Right cardiac atrium (tissue), 5 donors: ENCODE results near the gene ARIH1. TPM values are rescaled to one million over a fixed set of nuclear protein-coding genes. Genes with fewer than 3 reads are reported as not detected.
"Not testable (repeated sequence)": the region's sequence is repeated elsewhere in the genome, so short reads cannot be mapped to it uniquely, and the experiment has no call there.

Experiments used
- ATAC-seq, 2 donors: fragments of 200-7000 bp; cut with Tn5 transposase; one replicate each; pipeline versions ENCODE4 v1.8.0 to v1.9.1; 2020; ENCODE audit warnings: moderate library complexity in 2 of 2, mild to moderate bottlenecking in 1 of 2
- DNase-seq, 3 donors: peaks; one replicate each; pipeline ENCODE4 v3.0.0-alpha.2; 2020
- H3K27ac ChIP-seq: one replicate; pipeline ENCODE4 v1.5.1; 2013; ENCODE audit warnings: mild to moderate bottlenecking, low read length, control low read depth, moderate library complexity
- H3K27me3 ChIP-seq: one replicate; pipeline ENCODE4 v1.6.1; 2013; ENCODE audit not compliant: control insufficient read depth, insufficient read depth
- H3K4me1 ChIP-seq: one replicate; pipeline ENCODE4 v1.6.1; 2013; ENCODE audit warnings: low read length; ENCODE audit not compliant: control insufficient read depth, insufficient read depth
- H3K4me3 ChIP-seq: one replicate; pipeline ENCODE4 v1.5.1; 2013; ENCODE audit warnings: low read length, control low read depth
- H3K9me3 ChIP-seq: one replicate; pipeline ENCODE4 v1.6.1; 2013; ENCODE audit warnings: low read length; ENCODE audit not compliant: control insufficient read depth
- WGBS: extraction: QIAGEN DNeasy Blood & Tissue Kit; methylation state at CpG from one replicate; pipeline ENCODE4 v1.1.7; 2013; 5-methylcytosine and 5-hydroxymethylcytosine counted together
- intact Hi-C, 4 donors: fragments of 100-400 bp; cut with DNase I; formaldehyde crosslinking; loops; one replicate each; pipeline versions ENCODE4 v1.11.0 to v1.14.0; 2022 to 2023
- polyA plus RNA-seq: library from polyadenylated mRNA; stranded (reverse); fragments of 200-250 nt; gene quantifications from one replicate; pipeline ENCODE4 v1.2.3, GENCODE V29; 2013
- total RNA-seq, 4 donors: library from RNA; stranded (reverse); fragmentation: NEBNext Ultra II Directional; extraction: Animal tissue kit (Norgen Biotek cat#: 25700); gene quantifications; one replicate each; pipeline ENCODE4 v1.2.1, GENCODE V29; 2021
- donor health status: healthy with polysubstance abuse.
- donor health status: DM: no; HTN: yes; CAD: no.
- donor health status: DM: no; HTN: no; CAD: no.
- donor health status: DM: no; HTN: yes; CAD: no; lungs with severe emphysema.
- donor health status: DM: yes; HTN: yes; CAD: no.

ARIH1 gene
- total and polyA plus RNA-seq, 5 donors = 30.5 to 159 (median 152) TPM

DNA sequence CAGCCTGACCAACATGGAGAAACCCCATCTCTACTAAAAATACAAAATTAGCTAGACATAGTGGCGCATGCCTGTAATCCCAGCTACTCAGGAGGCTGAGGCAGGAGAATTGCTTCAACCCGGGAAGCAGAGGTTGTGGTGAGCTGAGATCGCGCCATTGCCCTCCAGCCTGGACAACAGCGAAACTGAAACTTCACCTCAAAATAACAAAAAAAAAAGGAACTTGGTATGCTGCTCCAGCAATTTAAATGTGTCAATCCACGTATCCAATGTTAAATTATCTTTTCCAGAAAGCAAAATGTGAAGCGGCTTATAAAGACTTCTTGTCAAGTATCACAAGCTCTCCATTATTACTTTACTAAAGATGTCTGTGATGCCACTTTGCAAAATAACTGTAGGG, 9.9 kb upstream of the ARIH1 start:
- no peak overlapping the region for H3K4me3 ChIP-seq
- no peaks in the 10 kb centered on the region for H3K9me3 ChIP-seq
- DNase-seq (no peak), ATAC-seq (no peak)
- intact Hi-C loops = no loop called here
- no peak overlapping the region for H3K27ac ChIP-seq
- 89% methylated on average over 7 of the region's 7 CpGs for WGBS
- H3K27me3 ChIP-seq = no peaks in the 10 kb centered on the region
- H3K4me1 ChIP-seq = no peaks in the 10 kb centered on the region

DNA sequence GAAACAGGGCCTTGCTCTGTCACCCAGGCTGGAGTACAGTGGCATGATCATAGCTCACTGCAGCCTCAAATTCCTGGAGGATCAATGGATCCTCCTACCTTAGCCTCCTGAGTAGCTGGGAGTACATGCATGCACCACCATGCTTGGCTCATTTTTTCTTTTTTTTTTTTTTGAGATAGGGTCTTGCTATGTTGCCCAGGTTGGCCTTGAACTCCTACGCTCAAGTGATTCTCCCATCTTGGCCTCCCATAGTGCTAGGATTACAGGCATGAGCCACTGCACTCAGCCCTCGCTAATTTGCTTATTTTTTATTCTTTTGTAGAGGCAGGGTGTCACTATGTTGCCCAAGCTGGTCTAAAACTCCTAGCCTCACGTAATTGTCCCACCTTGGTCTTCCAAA, 6.0 kb upstream of the ARIH1 start:
- Histone ChIP-seq H3K4me3 (no peak overlapping the region), H3K27ac (no peak overlapping the region), H3K27me3 (no peaks in the 10 kb centered on the region), H3K9me3 (no peaks in the 10 kb centered on the region), H3K4me1 (peaks cover 1% of the 10 kb centered on the region)
- ATAC-seq (no peak), DNase-seq (no peak)
- intact Hi-C loops = no loop called here
- WGBS = 97% methylated on average over 3 of the region's 3 CpGs

DNA sequence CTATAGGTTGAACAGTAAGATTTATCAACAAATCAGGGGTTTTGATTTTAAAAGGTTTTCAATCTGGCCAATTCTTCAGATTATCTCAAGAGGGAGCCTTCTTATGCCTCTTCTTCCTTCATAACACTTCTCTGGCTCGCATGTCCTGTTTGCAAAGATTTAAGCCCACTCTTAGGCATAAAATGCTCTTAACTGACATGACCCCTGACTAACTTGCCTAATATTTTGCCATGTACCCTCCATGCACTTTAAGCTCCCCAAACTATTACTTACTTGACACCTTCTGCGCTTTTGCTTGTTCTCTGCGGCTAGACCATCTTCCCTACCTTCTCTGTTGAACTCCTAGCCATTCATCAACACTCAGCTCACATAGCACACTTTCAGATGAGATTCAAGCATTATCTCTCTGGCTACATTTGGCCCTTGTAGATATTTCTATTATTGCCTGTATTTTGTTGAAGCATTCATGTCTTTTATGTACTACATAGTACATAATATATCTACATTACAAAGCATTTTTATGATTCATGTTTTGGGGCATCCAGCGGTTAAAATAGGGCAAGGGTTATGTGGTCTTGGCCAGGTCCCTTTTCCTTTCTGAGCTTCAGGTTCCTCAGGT, 1.0 kb upstream of the ARIH1 start:
- Histone ChIP-seq H3K4me3 (peak overlapping the region; percentile 64), H3K9me3 (no peaks in the 10 kb centered on the region), H3K4me1 (peaks cover 2% of the 10 kb centered on the region), H3K27me3 (no peaks in the 10 kb centered on the region), H3K27ac (peak overlapping the region; percentile 99)
- ATAC-seq = no peak
- DNase-seq = no peak
- WGBS = 46% methylated on average over 4 of the region's 4 CpGs
- intact Hi-C loops = no loop called here

- ATAC-seq (peak; percentile 1 to 2), DNase-seq (no peak)
- WGBS = under 1% methylated on average over 67 of the region's 67 CpGs
- H3K27me3 ChIP-seq = no peaks in the 10 kb centered on the region
- peak overlapping the region; percentile 94 for H3K27ac ChIP-seq
- intact Hi-C loops = no loop called here
- peak overlapping the region; percentile 64 for H3K4me3 ChIP-seq
- no peaks in the 10 kb centered on the region for H3K9me3 ChIP-seq
- peaks cover 2% of the 10 kb centered on the region for H3K4me1 ChIP-seq
Observed at GRCh38 chr15:72474466-72474911, 359 bp downstream of the ARIH1 start.

DNA sequence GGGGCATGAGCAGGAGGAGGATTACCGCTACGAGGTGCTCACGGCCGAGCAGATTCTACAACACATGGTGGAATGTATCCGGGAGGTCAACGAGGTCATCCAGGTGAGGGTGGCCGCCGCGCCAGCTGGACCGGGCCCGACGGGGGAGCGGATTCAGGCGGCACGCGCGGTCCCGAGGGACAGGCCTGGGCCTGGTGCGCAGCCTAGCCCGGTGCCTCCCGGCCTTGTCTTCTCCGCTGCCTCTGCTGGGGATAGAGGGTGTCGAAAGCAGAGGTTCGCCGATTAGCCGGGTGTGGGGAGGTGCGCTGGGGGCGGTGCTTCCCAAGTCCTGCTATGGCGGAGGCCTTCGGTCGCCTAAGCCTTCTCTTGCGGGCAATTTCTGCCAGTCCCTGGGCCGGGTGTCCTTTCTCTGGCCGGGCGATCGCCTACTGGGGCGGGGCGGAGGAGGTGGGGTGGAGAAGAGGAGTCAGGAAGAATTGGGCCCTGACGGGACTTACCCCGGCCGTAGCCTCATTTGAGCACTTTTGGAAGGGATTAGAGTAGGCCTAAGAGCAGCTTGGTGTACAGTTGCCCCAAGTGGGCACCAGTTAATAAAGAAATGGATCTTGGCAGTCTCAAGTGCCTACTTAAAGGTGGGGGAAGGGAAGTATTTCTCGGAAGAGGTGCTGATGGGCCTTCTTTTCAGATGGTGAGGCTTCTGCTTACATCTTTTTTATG, 940 bp downstream of the ARIH1 start:
- intact Hi-C loops = no loop called here
- ATAC-seq = peak; percentile 62 to 65
- Histone ChIP-seq H3K4me1 (peaks cover 2% of the 10 kb centered on the region), H3K27ac (peak overlapping the region; percentile 94), H3K9me3 (no peaks in the 10 kb centered on the region), H3K27me3 (no peaks in the 10 kb centered on the region), H3K4me3 (peak overlapping the region; percentile 64)
- under 1% methylated on average over 42 of the region's 42 CpGs for WGBS
- peak; percentile 84 to 91 (median 90) for DNase-seq

DNA sequence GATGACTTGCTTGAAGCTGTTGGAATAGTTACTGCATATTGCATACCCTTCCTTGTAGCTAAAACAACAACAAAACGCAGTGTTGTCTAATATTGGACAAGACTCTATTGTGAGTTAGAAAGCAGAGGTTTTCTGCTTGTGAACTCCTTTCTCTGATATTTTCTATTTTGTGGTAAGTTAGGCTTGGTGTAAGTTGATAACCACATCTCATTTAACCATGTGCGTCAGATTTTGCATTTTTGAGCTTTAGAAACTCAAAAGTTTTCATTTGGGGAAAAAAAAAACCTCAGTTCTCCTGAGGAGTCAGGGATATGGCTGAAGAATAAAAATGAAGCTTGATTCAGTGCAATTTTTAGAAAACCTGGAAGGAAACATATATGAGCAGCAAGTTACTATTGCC, 1.5 kb downstream of the ARIH1 start:
- Histone ChIP-seq H3K4me1 (peaks cover 2% of the 10 kb centered on the region), H3K4me3 (peak overlapping the region; percentile 64), H3K9me3 (no peaks in the 10 kb centered on the region), H3K27me3 (no peaks in the 10 kb centered on the region), H3K27ac (peak overlapping the region; percentile 94)
- no peak for DNase-seq
- ATAC-seq = no peak
- WGBS = 4% methylated on average over 2 of the region's 2 CpGs
- intact Hi-C loops = no loop called here

GRCh38 chr15:72476330-72476729, 2.2 kb downstream of the ARIH1 start:
- peak in 1 of 3 donors; percentile 51 for DNase-seq
- H3K4me3 ChIP-seq = peak overlapping the region; percentile 8
- H3K9me3 ChIP-seq, intact Hi-C loops, H3K27ac ChIP-seq, H3K4me1 ChIP-seq, H3K27me3 ChIP-seq, ATAC-seq: not testable (repeated sequence)
- WGBS = 85% methylated on average over 16 of the region's 16 CpGs

- Histone ChIP-seq H3K9me3 (no peaks in the 10 kb centered on the region), H3K27me3 (no peaks in the 10 kb centered on the region), H3K4me3 (no peak overlapping the region), H3K4me1 (peaks cover 9% of the 10 kb centered on the region), H3K27ac (no peak overlapping the region)
- intact Hi-C loops = no loop called here
- 75% methylated on average over 3 of the region's 3 CpGs for WGBS
- no peak for DNase-seq
- no peak for ATAC-seq
Observed at GRCh38 chr15:72481015-72481659, 7.0 kb downstream of the ARIH1 start.

- H3K4me1 ChIP-seq = peaks cover 9% of the 10 kb centered on the region
Observed at GRCh38 chr15:72482275-72482674, 8.1 kb downstream of the ARIH1 start.

GRCh38 chr15:72483279-72483678, 9.1 kb downstream of the ARIH1 start:
- no peak overlapping the region for H3K27ac ChIP-seq
- H3K4me1 ChIP-seq = peaks cover 9% of the 10 kb centered on the region
- ATAC-seq (no peak), DNase-seq (no peak)
- no peaks in the 10 kb centered on the region for H3K27me3 ChIP-seq
- 84% methylated on average over 6 of the region's 6 CpGs for WGBS
- intact Hi-C loops = no loop called here
- H3K9me3 ChIP-seq = no peaks in the 10 kb centered on the region
- H3K4me3 ChIP-seq = no peak overlapping the region

More at GRCh38 chr15:72482275-72482674, 8.1 kb downstream of the ARIH1 start:
- no peak for DNase-seq
- intact Hi-C loops = no loop called here
- no peak overlapping the region for H3K27ac ChIP-seq
- no peaks in the 10 kb centered on the region for H3K9me3 ChIP-seq
- no peak overlapping the region for H3K4me3 ChIP-seq
- no peaks in the 10 kb centered on the region for H3K27me3 ChIP-seq
- ATAC-seq = no peak

GRCh38 chr15:72486144-72486543, 12.0 kb downstream of the ARIH1 start:
- 86% methylated on average over 3 of the region's 3 CpGs for WGBS
- intact Hi-C loops = no loop called here
- no peak overlapping the region for H3K4me3 ChIP-seq
- no peak for DNase-seq
- H3K27ac ChIP-seq = no peak overlapping the region
- H3K9me3 ChIP-seq = no peaks in the 10 kb centered on the region
- no peaks in the 10 kb centered on the region for H3K27me3 ChIP-seq
- no peak for ATAC-seq
- H3K4me1 ChIP-seq = peaks cover 11% of the 10 kb centered on the region
